ENCODE measurements around the gene DEAF1. TPM values are rescaled to one million over a fixed set of nuclear protein-coding genes. Genes with fewer than 3 reads are reported as not detected.

DEAF1 gene
- total and polyA plus RNA-seq, 2 of the 13 experiments (the other 11 are each of a cell fraction or from before 2014, with no cell fraction given) = 22.3 to 29.6 TPM

DNA sequence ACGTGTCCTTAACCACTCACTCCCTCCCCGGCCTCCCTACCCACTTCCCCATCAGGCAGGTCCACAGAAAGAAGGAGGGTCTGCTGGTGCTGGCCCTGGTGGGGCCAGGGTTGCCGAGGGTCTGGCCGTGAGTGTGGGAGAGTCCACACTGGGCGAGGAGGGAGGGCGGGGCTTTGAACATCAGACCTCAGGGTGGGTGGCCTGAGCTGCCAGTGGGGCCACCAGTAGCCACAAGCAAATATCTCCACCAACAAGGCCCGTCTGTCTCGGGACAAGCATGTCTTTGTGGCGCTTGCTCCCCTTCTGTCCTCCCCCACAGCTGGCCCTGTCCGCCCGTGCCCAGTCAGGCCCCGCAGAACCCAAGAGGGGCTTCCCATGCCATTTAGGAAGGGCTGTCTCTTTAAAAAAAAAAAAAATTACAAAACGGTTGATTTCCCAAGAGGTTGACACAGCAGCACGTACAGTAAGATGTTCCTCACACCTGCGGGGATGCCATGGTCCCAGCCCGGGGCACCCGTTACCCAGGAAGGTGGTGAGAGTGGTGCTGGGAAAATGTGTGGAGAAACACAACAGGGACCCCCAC, 34.6 kb upstream of the DEAF1 start (continued):
- TF ChIP-seq ASH2L (IDR thresholded peaks at IDR 0.05; ENCODE audit: insufficient read length, low read depth, low read length) (no peak), ZNF501 (CRISPR knock-in tag; IDR thresholded peaks at IDR 0.05) (no peak), HMG20B (CRISPR knock-in tag; conservative IDR thresholded peaks at IDR 0.05) (no peak), ZNF720 (CRISPR knock-in tag; IDR thresholded peaks at IDR 0.05) (no peak), SOX13 (IDR thresholded peaks at IDR 0.05) (0 out of 2 replicates have a peak, but pooled peaks have one; percentile 34), SOX13 (CRISPR knock-in tag; conservative IDR thresholded peaks at IDR 0.05 in 1 of 2, IDR thresholded peaks at IDR 0.05 in 1 of 2) (0 out of 4 replicates have a peak, but pooled peaks of 1 of the 2 experiments have one; percentile 19), ZNF326 (CRISPR knock-in tag; IDR thresholded peaks at IDR 0.05; ENCODE audit: borderline replicate concordance) (no peak), CBX2 (IDR thresholded peaks at IDR 0.05; ENCODE audit: low read depth, low read length) (no peak), CBX2 (CRISPR knock-in tag; IDR thresholded peaks at IDR 0.05; ENCODE audit: low read depth) (no peak), SALL2 (CRISPR knock-in tag; IDR thresholded peaks at IDR 0.05) (0 out of 2 replicates have a peak, but pooled peaks have one; percentile 26), CENPX (CRISPR knock-in tag; IDR thresholded peaks at IDR 0.05) (no peak), DNMT1 (CRISPR knock-in tag; IDR thresholded peaks at IDR 0.05) (no peak), ZBTB21 (CRISPR knock-in tag; IDR thresholded peaks at IDR 0.05) (no peak), REL (CRISPR knock-in tag; conservative IDR thresholded peaks at IDR 0.05) (no peak), NR2F1 (CRISPR knock-in tag; IDR thresholded peaks at IDR 0.05) (no peak), ISL2 (CRISPR knock-in tag; IDR thresholded peaks at IDR 0.05) (peak; percentile 40; the same call in 1 of the 2 replicates), FOSL1 (CRISPR knock-in tag; IDR thresholded peaks at IDR 0.05; ENCODE audit: borderline replicate concordance) (no peak), AGO2 (optimal IDR thresholded peaks at IDR 0.05; ENCODE audit: low read depth, low read length) (peak; percentile 82)
- TF ChIP-seq, protein P1, sequence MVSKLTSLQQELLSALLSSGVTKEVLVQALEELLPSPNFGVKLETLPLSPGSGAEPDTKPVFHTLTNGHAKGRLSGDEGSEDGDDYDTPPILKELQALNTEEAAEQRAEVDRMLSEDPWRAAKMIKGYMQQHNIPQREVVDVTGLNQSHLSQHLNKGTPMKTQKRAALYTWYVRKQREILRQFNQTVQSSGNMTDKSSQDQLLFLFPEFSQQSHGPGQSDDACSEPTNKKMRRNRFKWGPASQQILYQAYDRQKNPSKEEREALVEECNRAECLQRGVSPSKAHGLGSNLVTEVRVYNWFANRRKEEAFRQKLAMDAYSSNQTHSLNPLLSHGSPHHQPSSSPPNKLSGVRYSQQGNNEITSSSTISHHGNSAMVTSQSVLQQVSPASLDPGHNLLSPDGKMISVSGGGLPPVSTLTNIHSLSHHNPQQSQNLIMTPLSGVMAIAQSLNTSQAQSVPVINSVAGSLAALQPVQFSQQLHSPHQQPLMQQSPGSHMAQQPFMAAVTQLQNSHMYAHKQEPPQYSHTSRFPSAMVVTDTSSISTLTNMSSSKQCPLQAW (CRISPR knock-in tag; IDR thresholded peaks at IDR 0.05) = no peak
- TF ChIP-seq, protein P2, sequence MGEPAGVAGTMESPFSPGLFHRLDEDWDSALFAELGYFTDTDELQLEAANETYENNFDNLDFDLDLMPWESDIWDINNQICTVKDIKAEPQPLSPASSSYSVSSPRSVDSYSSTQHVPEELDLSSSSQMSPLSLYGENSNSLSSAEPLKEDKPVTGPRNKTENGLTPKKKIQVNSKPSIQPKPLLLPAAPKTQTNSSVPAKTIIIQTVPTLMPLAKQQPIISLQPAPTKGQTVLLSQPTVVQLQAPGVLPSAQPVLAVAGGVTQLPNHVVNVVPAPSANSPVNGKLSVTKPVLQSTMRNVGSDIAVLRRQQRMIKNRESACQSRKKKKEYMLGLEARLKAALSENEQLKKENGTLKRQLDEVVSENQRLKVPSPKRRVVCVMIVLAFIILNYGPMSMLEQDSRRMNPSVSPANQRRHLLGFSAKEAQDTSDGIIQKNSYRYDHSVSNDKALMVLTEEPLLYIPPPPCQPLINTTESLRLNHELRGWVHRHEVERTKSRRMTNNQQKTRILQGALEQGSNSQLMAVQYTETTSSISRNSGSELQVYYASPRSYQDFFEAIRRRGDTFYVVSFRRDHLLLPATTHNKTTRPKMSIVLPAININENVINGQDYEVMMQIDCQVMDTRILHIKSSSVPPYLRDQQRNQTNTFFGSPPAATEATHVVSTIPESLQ (CRISPR knock-in tag; conservative IDR thresholded peaks at IDR 0.05) = no peak
- TF ChIP-seq, protein P3, sequence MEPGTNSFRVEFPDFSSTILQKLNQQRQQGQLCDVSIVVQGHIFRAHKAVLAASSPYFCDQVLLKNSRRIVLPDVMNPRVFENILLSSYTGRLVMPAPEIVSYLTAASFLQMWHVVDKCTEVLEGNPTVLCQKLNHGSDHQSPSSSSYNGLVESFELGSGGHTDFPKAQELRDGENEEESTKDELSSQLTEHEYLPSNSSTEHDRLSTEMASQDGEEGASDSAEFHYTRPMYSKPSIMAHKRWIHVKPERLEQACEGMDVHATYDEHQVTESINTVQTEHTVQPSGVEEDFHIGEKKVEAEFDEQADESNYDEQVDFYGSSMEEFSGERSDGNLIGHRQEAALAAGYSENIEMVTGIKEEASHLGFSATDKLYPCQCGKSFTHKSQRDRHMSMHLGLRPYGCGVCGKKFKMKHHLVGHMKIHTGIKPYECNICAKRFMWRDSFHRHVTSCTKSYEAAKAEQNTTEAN (CRISPR knock-in tag; conservative IDR thresholded peaks at IDR 0.05) = no peak
- TF ChIP-seq, protein P4, sequence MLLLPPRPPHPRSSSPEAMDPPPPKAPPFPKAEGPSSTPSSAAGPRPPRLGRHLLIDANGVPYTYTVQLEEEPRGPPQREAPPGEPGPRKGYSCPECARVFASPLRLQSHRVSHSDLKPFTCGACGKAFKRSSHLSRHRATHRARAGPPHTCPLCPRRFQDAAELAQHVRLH (CRISPR knock-in tag; IDR thresholded peaks at IDR 0.05; ENCODE audit: borderline replicate concordance, low read depth) = no peak
- TF ChIP-seq, protein P5, sequence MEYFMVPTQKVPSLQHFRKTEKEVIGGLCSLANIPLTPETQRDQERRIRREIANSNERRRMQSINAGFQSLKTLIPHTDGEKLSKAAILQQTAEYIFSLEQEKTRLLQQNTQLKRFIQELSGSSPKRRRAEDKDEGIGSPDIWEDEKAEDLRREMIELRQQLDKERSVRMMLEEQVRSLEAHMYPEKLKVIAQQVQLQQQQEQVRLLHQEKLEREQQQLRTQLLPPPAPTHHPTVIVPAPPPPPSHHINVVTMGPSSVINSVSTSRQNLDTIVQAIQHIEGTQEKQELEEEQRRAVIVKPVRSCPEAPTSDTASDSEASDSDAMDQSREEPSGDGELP (IDR thresholded peaks at IDR 0.05; ENCODE audit: borderline replicate concordance, low read depth) = peak; percentile 60; the same call in 1 of the 2 replicates
